ENCODE results near the gene NFIA.

GRCh38 chr1:61051719-61052394 lies 30.5 kb upstream of the NFIA start:
- TF ChIP-seq CTCF (IDR thresholded peaks at IDR 0.05; ENCODE audit: low read length) (no peak), EZH2phosphoT487 (IDR thresholded peaks at IDR 0.05; ENCODE audit: low read length) (no peak), EZH2 (optimal IDR thresholded peaks at IDR 0.05; ENCODE audit: low read depth, low read length) (no peak)
